Astrocyte of the cerebellum (primary cell): Measurements from ENCODE around the gene MYLK.

Source experiments
- DNase-seq: peaks from one replicate; pipeline ENCODE4 v3.0.0-alpha.2; 2011; ENCODE audit warnings: low read depth
- H3K4me3 ChIP-seq: 2 replicates; pipeline ENCODE4 v1.5.1; 2011; ENCODE audit warnings: mild to moderate bottlenecking, low read depth, low read length, moderate library complexity
- in situ Hi-C: cut with HindIII; loops from 2 replicates; pipeline ENCODE4 v1.10.0; 2017; ENCODE audit warnings: low sequenced_read_pairs
- TF ChIP-seq, protein P1 (sequence below): IDR thresholded peaks from 2 replicates; pipeline ENCODE4 v1.5.1; 2012; ENCODE audit warnings: low read length, low read depth, moderate library complexity, mild to moderate bottlenecking; ENCODE audit errors: missing control alignments

MYLK gene

DNA sequence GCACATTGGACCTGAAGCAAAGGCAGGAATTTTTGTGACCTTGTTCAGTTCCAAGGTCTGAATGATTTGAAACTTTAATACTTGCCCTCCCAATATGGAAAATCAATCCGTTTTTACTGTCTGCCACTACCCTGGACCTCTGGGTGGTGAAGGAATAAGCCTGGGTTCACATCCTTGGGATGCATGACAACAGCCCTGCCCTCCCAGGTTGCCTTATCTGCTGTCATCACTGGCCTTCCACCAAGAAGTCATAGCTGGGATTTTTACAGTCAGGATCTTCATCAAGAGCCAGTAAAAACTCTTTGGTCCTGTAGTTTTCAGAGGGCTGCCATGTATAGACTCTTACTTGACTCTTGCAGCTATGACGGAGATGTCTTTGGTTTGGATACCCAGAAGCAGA lies 128.6 kb downstream of the MYLK start:
- DNase-seq: no peak
- in situ Hi-C loops: loop anchor here (5.0 kb wide), 1 partner anchor 57 kb away; no protein-coding TSS in a partner anchor
- TF ChIP-seq, protein P1, sequence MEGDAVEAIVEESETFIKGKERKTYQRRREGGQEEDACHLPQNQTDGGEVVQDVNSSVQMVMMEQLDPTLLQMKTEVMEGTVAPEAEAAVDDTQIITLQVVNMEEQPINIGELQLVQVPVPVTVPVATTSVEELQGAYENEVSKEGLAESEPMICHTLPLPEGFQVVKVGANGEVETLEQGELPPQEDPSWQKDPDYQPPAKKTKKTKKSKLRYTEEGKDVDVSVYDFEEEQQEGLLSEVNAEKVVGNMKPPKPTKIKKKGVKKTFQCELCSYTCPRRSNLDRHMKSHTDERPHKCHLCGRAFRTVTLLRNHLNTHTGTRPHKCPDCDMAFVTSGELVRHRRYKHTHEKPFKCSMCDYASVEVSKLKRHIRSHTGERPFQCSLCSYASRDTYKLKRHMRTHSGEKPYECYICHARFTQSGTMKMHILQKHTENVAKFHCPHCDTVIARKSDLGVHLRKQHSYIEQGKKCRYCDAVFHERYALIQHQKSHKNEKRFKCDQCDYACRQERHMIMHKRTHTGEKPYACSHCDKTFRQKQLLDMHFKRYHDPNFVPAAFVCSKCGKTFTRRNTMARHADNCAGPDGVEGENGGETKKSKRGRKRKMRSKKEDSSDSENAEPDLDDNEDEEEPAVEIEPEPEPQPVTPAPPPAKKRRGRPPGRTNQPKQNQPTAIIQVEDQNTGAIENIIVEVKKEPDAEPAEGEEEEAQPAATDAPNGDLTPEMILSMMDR: no peak
- no peak overlapping the region for H3K4me3 ChIP-seq

DNA sequence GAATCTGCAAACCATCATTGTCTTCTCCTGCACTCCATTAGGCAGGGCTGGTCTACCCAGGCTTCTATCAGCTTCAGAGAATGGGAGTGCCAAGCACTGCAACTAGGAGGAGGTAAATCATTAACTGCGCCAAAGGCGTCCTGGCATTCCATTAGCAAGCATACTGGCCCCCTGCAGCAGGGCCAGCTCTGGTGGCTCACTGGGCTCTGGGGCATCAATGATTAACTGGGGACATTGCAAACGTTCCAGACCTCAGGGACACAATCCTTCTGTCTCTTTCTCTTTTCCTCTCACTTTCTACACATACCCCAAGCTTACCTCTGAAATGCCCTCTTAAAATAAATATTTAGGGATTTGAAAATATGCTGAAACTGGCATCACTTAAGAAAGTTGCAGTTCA lies 129.0 kb downstream of the MYLK start:
- TF ChIP-seq, protein P1: no peak
- DNase-seq: no peak
- in situ Hi-C loops: loop anchor here (5.0 kb wide), 1 partner anchor 57 kb away; no protein-coding TSS in a partner anchor
- no peak overlapping the region for H3K4me3 ChIP-seq

DNA sequence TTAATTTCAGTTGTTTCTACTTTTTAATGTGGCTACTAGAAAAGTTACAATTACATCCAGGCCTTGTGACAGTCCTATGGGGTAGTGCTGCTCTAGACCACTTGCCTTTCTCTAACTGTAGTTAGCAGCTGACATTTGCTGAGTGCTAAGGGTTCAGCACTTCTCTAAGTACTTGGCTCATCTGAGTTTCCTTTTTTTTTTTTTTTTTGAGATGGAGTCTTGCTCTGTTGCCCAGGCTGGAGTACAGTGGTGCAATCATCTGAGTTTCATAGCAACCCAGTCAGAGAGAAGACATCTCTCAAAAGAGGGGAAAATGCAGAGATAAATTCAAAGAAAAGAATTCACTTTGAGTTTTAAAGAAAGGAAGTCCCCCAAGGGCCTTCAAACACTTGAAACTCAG lies 130.8 kb downstream of the MYLK start:
- TF ChIP-seq, protein P1: no peak
- no peak for DNase-seq
- in situ Hi-C loops: no loop called here
- no peak overlapping the region for H3K4me3 ChIP-seq

DNA sequence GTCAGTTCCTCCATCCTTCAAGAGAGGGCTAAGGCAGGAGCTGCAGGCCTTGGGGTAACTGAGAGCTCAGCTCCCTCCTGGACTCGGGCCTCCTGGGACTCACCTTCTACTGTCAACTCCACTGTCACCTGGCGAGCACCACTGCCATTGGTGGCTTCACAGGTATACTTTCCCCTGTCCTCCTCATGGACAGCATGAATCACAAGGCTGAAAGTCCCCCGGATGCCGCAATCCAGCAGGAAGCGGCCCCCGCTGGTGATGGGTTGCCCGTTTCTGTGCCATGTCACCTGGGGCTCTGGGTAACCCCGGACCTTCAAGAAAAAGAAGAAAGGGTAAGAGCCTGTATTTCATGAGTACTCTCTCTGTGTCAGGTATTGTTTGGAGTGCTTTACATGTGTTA lies 131.9 kb downstream of the MYLK start:
- in situ Hi-C loops: no loop called here
- no peak for DNase-seq
- TF ChIP-seq, protein P1: no peak
- H3K4me3 ChIP-seq: no peak overlapping the region

DNA sequence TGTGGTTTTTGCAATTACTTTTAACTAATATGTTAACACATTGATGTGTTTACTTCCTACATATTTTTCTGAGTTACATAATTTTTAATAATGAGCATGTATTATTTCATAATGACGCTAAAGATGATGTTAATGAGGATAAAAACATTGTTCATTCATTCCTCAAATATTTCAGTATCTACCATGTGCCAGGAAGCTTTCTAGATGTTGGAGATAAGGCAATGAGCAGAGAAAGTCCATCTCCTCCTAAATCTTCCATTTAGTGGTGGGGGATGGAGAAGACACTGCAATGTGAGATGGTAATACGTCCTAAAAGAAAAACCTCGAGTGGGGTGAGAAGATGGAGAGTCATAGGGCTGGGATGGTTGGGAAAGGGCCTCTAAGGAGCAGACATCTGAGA lies 132.7 kb downstream of the MYLK start:
- in situ Hi-C loops: no loop called here
- DNase-seq: no peak
- TF ChIP-seq, protein P1: no peak
- no peak overlapping the region for H3K4me3 ChIP-seq

DNA sequence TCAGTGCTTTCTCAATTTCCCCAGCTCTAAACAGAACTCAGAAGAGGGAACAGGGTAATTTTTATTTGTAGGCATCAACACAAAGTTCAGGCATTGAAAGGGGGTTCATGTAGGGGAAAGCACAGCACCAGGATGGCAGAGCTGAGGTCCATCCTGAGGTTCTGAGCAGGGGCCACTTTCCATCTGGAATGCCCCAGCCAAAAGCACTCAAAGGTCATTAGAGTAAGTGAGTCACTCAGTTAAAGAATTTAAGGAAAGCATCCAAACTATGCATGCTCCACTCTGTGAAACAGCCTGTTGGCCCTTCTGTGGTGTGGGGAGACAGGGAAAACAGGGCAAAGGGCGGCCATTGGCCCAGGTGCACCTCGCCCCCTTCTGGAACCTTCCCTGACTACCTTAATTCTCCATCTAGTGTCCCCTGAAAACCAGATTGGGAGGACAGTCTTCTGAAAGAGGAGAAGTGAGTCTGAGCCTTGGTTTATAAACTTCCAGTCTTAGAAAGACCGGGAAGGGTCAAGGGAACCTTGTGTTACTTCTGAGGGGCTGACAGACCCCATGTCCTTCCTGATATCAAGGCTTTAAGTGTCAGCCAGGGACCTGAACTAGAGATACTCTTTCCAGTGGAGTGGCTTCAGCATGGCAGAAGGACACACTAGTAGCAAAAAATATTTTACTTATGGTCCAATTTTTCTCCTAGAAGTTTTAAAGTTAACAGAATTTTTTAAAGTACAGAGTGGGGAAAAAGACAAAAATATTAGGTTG lies 133.3 kb downstream of the MYLK start:
- TF ChIP-seq, protein P1: no peak
- in situ Hi-C loops: no loop called here
- H3K4me3 ChIP-seq: no peak overlapping the region
- peak; percentile 67 for DNase-seq
